GM23338 (cell line): ENCODE data around the gene IL17A. TPM values are rescaled to one million over a fixed set of nuclear protein-coding genes. Genes with fewer than 3 reads are reported as not detected.

Experiments
- ATAC-seq: fragments of 200-7000 bp; cut with Tn5 transposase; 3 replicates; pipeline ENCODE4 v1.9.1; 2020
- DNase-seq: peaks from one replicate; pipeline ENCODE4 v3.0.0-alpha.2; 2015; ENCODE audit warnings: low spot score
- H2AFZ ChIP-seq: fragments of 200-600 bp; sonication (generic); 2 replicates; pipeline ENCODE4 v1.8.0; 2016; ENCODE audit warnings: antibody characterized with exemption, mild to moderate bottlenecking, moderate library complexity
- H3F3A ChIP-seq: fragments of 200-600 bp; sonication (generic); replicated peaks from 2 replicates; pipeline ENCODE4 v1.8.0; 2017; ENCODE audit warnings: antibody characterized with exemption, mixed run types, low read depth
- H3K27ac ChIP-seq: fragments of 200-600 bp; sonication (generic); 2 replicates; pipeline ENCODE4 v1.6.1; 2016; ENCODE audit warnings: low read depth
- H3K27me3 ChIP-seq: fragments of 200-600 bp; sonication (generic); 2 replicates; pipeline ENCODE4 v1.8.0; 2016; ENCODE audit warnings: mild to moderate bottlenecking, mixed run types, moderate library complexity; ENCODE audit not compliant: insufficient read depth
- H3K36me3 ChIP-seq: fragments of 200-600 bp; sonication (generic); 2 replicates; pipeline ENCODE4 v1.8.0; 2016; ENCODE audit warnings: mild to moderate bottlenecking; ENCODE audit not compliant: insufficient read depth
- H3K4me1 ChIP-seq: fragments of 200-600 bp; sonication (generic); 2 replicates; pipeline ENCODE4 v1.8.0; 2016; ENCODE audit warnings: mild to moderate bottlenecking, moderate library complexity; ENCODE audit not compliant: insufficient read depth
- H3K4me2 ChIP-seq: fragments of 200-600 bp; sonication (generic); 2 replicates; pipeline ENCODE4 v1.7.1; 2017; ENCODE audit warnings: mixed run types
- H3K4me3 ChIP-seq: fragments of 200-600 bp; sonication (generic); 2 replicates; pipeline ENCODE4 v1.6.1; 2016; ENCODE audit warnings: mixed run types
- H3K79me2 ChIP-seq: fragments of 200-600 bp; sonication (generic); replicated peaks from 2 replicates; pipeline ENCODE4 v1.8.0; 2017; ENCODE audit warnings: mild to moderate bottlenecking; ENCODE audit not compliant: insufficient read depth
- H3K9me2 ChIP-seq: fragments of 200-600 bp; sonication (generic); 2 replicates; pipeline ENCODE4 v1.8.0; 2017; ENCODE audit not compliant: insufficient read depth
- H4K20me1 ChIP-seq: fragments of 200-600 bp; sonication (generic); replicated peaks from 2 replicates; pipeline ENCODE4 v1.8.0; 2017; ENCODE audit warnings: mild to moderate bottlenecking; ENCODE audit not compliant: insufficient read depth
- H3K27ac Mint-ChIP-seq: 2 replicates; pipeline ENCODE4 v1.8.0; 2020; ENCODE audit warnings: inconsistent platforms, mild to moderate bottlenecking, moderate library complexity, mixed read lengths
- H3K27me3 Mint-ChIP-seq: 3 replicates; pipeline ENCODE4 v1.8.0; 2022; ENCODE audit warnings: low read depth, mild to moderate bottlenecking, moderate library complexity, mixed read lengths, inconsistent platforms; ENCODE audit not compliant: insufficient read depth, poor library complexity
- H3K36me3 Mint-ChIP-seq: 3 replicates; pipeline ENCODE4 v1.8.0; 2021; ENCODE audit warnings: low read depth, mild to moderate bottlenecking, inconsistent platforms, moderate library complexity, mixed read lengths
- H3K4me1 Mint-ChIP-seq: 3 replicates; pipeline ENCODE4 v1.8.0; 2020; ENCODE audit warnings: mild to moderate bottlenecking, inconsistent platforms, mixed read lengths
- H3K4me3 Mint-ChIP-seq: 3 replicates; pipeline ENCODE4 v1.8.0; 2021; ENCODE audit warnings: moderate library complexity, mild to moderate bottlenecking, inconsistent platforms, mixed read lengths
- H3K9me3 Mint-ChIP-seq: 3 replicates; pipeline ENCODE4 v1.8.0; 2020; ENCODE audit warnings: moderate library complexity, mild to moderate bottlenecking, inconsistent platforms, mixed read lengths
- CREB1 ChIP-seq: fragments of 250-450 bp; sonication (Bioruptor Pico); IDR thresholded peaks from 2 replicates; pipeline ENCODE4 v1.5.0; 2020; ENCODE audit warnings: low read depth, mild to moderate bottlenecking, moderate library complexity
- EZH2 ChIP-seq: fragments of 200-600 bp; sonication (generic); IDR thresholded peaks from one replicate; pipeline ENCODE4 v1.8.0; 2017; ENCODE audit warnings: antibody characterized with exemption, mild to moderate bottlenecking, low read depth; ENCODE audit not compliant: unreplicated experiment
- EZH2phosphoT487 ChIP-seq: fragments of 200-600 bp; sonication (generic); IDR thresholded peaks from one replicate; pipeline ENCODE4 v1.8.1; 2018; ENCODE audit warnings: antibody characterized with exemption; ENCODE audit not compliant: unreplicated experiment
- JUNB ChIP-seq: IDR thresholded peaks from one replicate; pipeline ENCODE4 v1.6.1; 2016; ENCODE audit warnings: antibody characterized with exemption; ENCODE audit not compliant: unreplicated experiment
- POLR2AphosphoS5 ChIP-seq: IDR thresholded peaks from 2 replicates; pipeline ENCODE4 v1.6.1; 2016; ENCODE audit warnings: antibody characterized with exemption, low read depth
- polyA plus RNA-seq: library from polyadenylated mRNA; unstranded; fragments of >200 nt; fragmentation: Nextera tagmentation; extraction: Ambion mirVana; gene quantifications from 2 replicates; pipeline ENCODE4 v1.2.1, GENCODE V29; 2016
- total RNA-seq: library from RNA; depleted of rRNA; stranded (reverse); fragments of >200 nt; shearing (Covaris generic); gene quantifications from 2 replicates; pipeline ENCODE4 v1.2.3, GENCODE V29; 2014
- TF ChIP-seq, protein P1 (sequence below), 2 experiments: fragments of 200-600 bp in 1 of 2; sonication (generic) in 1 of 2; conservative IDR thresholded peaks; 2 replicates each; pipeline versions ENCODE4 v1.5.1 to v1.6.1; 2016 to 2017; ENCODE audit warnings: antibody characterized with exemption in 2 of 2, low read depth in 2 of 2, mild to moderate bottlenecking in 2 of 2, moderate library complexity in 1 of 2
- TF ChIP-seq, protein P2 (sequence below): fragments of 250-450 bp; sonication (Bioruptor Pico); IDR thresholded peaks from 2 replicates; pipeline ENCODE4 v1.5.0; 2020; ENCODE audit warnings: mild to moderate bottlenecking, moderate library complexity

Gene IL17A
- total and polyA plus RNA-seq, 2 experiments from 2014 or later: not detected

DNA sequence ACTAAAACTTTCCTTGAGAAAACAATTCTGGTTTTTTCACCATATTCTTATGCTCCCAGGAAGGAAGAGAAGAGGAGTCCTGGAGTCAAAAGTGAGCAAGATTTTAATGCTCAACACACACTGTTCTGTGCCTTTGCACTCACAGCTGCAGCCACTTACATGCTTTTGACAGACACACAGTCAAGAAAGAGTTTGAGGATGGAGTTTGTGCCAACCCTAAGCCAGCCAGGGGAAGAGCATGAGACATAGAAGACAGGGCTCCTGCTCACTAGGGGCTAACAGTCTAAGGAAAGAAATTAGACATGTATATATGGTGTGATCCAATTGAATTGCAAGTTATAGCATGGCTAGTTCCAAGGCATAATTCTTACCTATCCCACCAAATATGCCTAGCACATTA, 37.1 kb upstream of the IL17A start:
- ATAC-seq: no peak
- H2AFZ ChIP-seq: no peak overlapping the region
- H3K4me2 ChIP-seq: no peak overlapping the region
- no peak overlapping the region for H3K4me3 Mint-ChIP-seq
- H3K27ac ChIP-seq: no peak overlapping the region
- TF ChIP-seq EZH2phosphoT487 (no peak), JUNB (no peak), POLR2AphosphoS5 (no peak)
- TF ChIP-seq, protein P1, sequence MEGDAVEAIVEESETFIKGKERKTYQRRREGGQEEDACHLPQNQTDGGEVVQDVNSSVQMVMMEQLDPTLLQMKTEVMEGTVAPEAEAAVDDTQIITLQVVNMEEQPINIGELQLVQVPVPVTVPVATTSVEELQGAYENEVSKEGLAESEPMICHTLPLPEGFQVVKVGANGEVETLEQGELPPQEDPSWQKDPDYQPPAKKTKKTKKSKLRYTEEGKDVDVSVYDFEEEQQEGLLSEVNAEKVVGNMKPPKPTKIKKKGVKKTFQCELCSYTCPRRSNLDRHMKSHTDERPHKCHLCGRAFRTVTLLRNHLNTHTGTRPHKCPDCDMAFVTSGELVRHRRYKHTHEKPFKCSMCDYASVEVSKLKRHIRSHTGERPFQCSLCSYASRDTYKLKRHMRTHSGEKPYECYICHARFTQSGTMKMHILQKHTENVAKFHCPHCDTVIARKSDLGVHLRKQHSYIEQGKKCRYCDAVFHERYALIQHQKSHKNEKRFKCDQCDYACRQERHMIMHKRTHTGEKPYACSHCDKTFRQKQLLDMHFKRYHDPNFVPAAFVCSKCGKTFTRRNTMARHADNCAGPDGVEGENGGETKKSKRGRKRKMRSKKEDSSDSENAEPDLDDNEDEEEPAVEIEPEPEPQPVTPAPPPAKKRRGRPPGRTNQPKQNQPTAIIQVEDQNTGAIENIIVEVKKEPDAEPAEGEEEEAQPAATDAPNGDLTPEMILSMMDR (conservative IDR thresholded peaks at IDR 0.05; ENCODE audit: low read depth in 2 of 2): no peak
- no peaks in the 10 kb centered on the region for H3F3A ChIP-seq
- H3K27me3 Mint-ChIP-seq: peaks cover 2% of the 10 kb centered on the region
- H3K9me3 Mint-ChIP-seq: no peaks in the 10 kb centered on the region; the same call in 2 of the 3 replicates
- peaks cover 14% of the 10 kb centered on the region for H3K4me1 ChIP-seq
- DNase-seq: no peak
- H3K4me1 Mint-ChIP-seq: peaks cover 17% of the 10 kb centered on the region
- no peaks in the 10 kb centered on the region for H3K36me3 Mint-ChIP-seq
- no peak overlapping the region for H3K4me3 ChIP-seq
- H4K20me1 ChIP-seq: no peaks in the 10 kb centered on the region
- H3K79me2 ChIP-seq: no peaks in the 10 kb centered on the region
- no peak overlapping the region for H3K27ac Mint-ChIP-seq
- no peaks in the 10 kb centered on the region for H3K27me3 ChIP-seq
- no peaks in the 10 kb centered on the region for H3K9me2 ChIP-seq
- no peaks in the 10 kb centered on the region for H3K36me3 ChIP-seq

DNA sequence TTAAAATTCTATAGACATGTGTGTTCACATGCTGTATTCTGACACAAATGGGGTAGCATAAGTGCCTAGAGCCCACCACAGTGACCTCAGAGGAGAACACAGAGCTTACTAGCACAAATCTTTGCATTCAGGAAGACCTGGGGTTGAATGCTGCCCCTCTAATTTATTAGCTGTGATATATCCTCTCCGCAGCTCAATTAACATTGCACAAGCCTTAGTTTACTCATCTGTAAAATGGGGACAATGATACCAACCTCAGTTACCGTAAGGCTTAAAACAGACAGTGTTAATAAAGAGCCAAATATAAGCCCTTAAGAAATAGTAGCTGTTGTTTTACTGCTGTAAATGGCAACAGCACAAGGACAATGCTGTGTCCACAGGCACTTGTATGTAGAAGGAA, 36.2 kb upstream of the IL17A start:
- Mint-ChIP-seq H3K4me3 (no peak overlapping the region), H3K4me1 (peaks cover 24% of the 10 kb centered on the region), H3K9me3 (no peaks in the 10 kb centered on the region; the same call in 2 of the 3 replicates), H3K36me3 (no peaks in the 10 kb centered on the region), H3K27me3 (peaks cover 2% of the 10 kb centered on the region), H3K27ac (no peak overlapping the region)
- TF ChIP-seq, protein P2, sequence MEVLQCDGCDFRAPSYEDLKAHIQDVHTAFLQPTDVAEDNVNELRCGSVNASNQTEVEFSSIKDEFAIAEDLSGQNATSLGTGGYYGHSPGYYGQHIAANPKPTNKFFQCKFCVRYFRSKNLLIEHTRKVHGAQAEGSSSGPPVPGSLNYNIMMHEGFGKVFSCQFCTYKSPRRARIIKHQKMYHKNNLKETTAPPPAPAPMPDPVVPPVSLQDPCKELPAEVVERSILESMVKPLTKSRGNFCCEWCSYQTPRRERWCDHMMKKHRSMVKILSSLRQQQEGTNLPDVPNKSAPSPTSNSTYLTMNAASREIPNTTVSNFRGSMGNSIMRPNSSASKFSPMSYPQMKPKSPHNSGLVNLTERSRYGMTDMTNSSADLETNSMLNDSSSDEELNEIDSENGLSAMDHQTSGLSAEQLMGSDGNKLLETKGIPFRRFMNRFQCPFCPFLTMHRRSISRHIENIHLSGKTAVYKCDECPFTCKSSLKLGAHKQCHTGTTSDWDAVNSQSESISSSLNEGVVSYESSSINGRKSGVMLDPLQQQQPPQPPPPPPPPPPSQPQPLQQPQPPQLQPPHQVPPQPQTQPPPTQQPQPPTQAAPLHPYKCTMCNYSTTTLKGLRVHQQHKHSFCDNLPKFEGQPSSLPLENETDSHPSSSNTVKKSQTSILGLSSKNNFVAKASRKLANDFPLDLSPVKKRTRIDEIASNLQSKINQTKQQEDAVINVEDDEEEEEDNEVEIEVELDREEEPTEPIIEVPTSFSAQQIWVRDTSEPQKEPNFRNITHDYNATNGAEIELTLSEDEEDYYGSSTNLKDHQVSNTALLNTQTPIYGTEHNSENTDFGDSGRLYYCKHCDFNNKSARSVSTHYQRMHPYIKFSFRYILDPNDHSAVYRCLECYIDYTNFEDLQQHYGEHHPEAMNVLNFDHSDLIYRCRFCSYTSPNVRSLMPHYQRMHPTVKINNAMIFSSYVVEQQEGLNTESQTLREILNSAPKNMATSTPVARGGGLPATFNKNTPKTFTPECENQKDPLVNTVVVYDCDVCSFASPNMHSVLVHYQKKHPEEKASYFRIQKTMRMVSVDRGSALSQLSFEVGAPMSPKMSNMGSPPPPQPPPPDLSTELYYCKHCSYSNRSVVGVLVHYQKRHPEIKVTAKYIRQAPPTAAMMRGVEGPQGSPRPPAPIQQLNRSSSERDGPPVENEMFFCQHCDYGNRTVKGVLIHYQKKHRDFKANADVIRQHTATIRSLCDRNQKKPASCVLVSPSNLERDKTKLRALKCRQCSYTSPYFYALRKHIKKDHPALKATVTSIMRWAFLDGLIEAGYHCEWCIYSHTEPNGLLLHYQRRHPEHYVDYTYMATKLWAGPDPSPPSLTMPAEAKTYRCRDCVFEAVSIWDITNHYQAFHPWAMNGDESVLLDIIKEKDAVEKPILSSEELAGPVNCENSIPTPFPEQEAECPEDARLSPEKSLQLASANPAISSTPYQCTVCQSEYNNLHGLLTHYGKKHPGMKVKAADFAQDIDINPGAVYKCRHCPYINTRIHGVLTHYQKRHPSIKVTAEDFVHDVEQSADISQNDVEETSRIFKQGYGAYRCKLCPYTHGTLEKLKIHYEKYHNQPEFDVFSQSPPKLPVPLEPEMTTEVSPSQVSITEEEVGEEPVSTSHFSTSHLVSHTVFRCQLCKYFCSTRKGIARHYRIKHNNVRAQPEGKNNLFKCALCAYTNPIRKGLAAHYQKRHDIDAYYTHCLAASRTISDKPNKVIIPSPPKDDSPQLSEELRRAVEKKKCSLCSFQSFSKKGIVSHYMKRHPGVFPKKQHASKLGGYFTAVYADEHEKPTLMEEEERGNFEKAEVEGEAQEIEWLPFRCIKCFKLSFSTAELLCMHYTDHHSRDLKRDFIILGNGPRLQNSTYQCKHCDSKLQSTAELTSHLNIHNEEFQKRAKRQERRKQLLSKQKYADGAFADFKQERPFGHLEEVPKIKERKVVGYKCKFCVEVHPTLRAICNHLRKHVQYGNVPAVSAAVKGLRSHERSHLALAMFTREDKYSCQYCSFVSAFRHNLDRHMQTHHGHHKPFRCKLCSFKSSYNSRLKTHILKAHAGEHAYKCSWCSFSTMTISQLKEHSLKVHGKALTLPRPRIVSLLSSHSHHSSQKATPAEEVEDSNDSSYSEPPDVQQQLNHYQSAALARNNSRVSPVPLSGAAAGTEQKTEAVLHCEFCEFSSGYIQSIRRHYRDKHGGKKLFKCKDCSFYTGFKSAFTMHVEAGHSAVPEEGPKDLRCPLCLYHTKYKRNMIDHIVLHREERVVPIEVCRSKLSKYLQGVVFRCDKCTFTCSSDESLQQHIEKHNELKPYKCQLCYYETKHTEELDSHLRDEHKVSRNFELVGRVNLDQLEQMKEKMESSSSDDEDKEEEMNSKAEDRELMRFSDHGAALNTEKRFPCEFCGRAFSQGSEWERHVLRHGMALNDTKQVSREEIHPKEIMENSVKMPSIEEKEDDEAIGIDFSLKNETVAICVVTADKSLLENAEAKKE: no peak
- TF ChIP-seq, protein P1 (conservative IDR thresholded peaks at IDR 0.05; ENCODE audit: low read depth in 2 of 2): no peak
- no peak for TF ChIP-seq CREB1 (CRISPR knock-in tag)
- no peak for TF ChIP-seq EZH2
- peaks cover 23% of the 10 kb centered on the region for H3K4me1 ChIP-seq
- H3K27me3 ChIP-seq: no peaks in the 10 kb centered on the region
- no peak for DNase-seq
- no peak for ATAC-seq
- H4K20me1 ChIP-seq: no peaks in the 10 kb centered on the region
- H3K4me3 ChIP-seq: no peak overlapping the region
- H3K4me2 ChIP-seq: no peak overlapping the region
- no peaks in the 10 kb centered on the region for H3K79me2 ChIP-seq
- H3K27ac ChIP-seq: no peak overlapping the region
- no peaks in the 10 kb centered on the region for H3F3A ChIP-seq
- no peaks in the 10 kb centered on the region for H3K9me2 ChIP-seq
- no peaks in the 10 kb centered on the region for H3K36me3 ChIP-seq
- H2AFZ ChIP-seq: no peak overlapping the region
